DOHH2 (cell line): ENCODE results near the gene BTBD7.

Experiments used
- H3F3A ChIP-seq: fragments of 200-600 bp; sonication (generic), shearing (Covaris generic); 2 replicates; pipeline ENCODE4 v1.6.0; 2016; ENCODE audit warnings: antibody characterized with exemption, mild to moderate bottlenecking; ENCODE audit not compliant: control insufficient read depth, insufficient read depth
- H3K27ac ChIP-seq: fragments of 200-600 bp; sonication (generic); 2 replicates; pipeline ENCODE4 v1.5.1; 2014; ENCODE audit warnings: low read depth, mild to moderate bottlenecking, low read length, moderate library complexity
- H3K27me3 ChIP-seq: fragments of 200-600 bp; sonication (generic); 2 replicates; pipeline ENCODE4 v1.6.1; 2014; ENCODE audit warnings: mild to moderate bottlenecking, low read length, mixed read lengths; ENCODE audit not compliant: control insufficient read depth
- H3K36me3 ChIP-seq: fragments of 200-600 bp; sonication (generic); 2 replicates; pipeline ENCODE4 v1.6.1; 2014; ENCODE audit warnings: mild to moderate bottlenecking, low read length, moderate library complexity, mixed read lengths; ENCODE audit not compliant: control insufficient read depth
- H3K4me1 ChIP-seq: fragments of 200-600 bp; sonication (generic); 2 replicates; pipeline ENCODE4 v1.6.1; 2014; ENCODE audit warnings: mild to moderate bottlenecking, low read length, mixed read lengths; ENCODE audit not compliant: control insufficient read depth
- H3K4me2 ChIP-seq: fragments of 200-600 bp; sonication (generic); 2 replicates; pipeline ENCODE4 v1.6.0; 2014; ENCODE audit warnings: mild to moderate bottlenecking, low read length, moderate library complexity
- H3K4me3 ChIP-seq: fragments of 200-600 bp; sonication (generic); 2 replicates; pipeline ENCODE4 v1.5.1; 2014; ENCODE audit warnings: mild to moderate bottlenecking, low read length, mixed read lengths
- H3K79me2 ChIP-seq: fragments of 200-600 bp; sonication (generic); 2 replicates; pipeline ENCODE4 v1.6.1; 2014; ENCODE audit warnings: mild to moderate bottlenecking, low read length, mixed read lengths; ENCODE audit not compliant: control insufficient read depth
- H3K9me2 ChIP-seq: fragments of 200-600 bp; sonication (generic); replicated peaks from 2 replicates; pipeline ENCODE4 v1.6.1; 2014; ENCODE audit warnings: mild to moderate bottlenecking, low read length, mixed read lengths; ENCODE audit not compliant: control insufficient read depth
- H3K9me3 ChIP-seq: fragments of 200-600 bp; sonication (generic); 2 replicates; pipeline ENCODE4 v1.6.1; 2014; ENCODE audit warnings: antibody characterized with exemption, low read length, mixed read lengths; ENCODE audit not compliant: control insufficient read depth, insufficient read depth
- H4K20me1 ChIP-seq: fragments of 200-600 bp; sonication (generic); 2 replicates; pipeline ENCODE4 v1.6.0; 2014; ENCODE audit warnings: low read depth, mild to moderate bottlenecking, antibody characterized with exemption, low read length, moderate library complexity; ENCODE audit not compliant: control insufficient read depth, insufficient read depth
- EZH2phosphoT487 ChIP-seq: fragments of 200-600 bp; sonication (generic); IDR thresholded peaks from 2 replicates; pipeline ENCODE4 v1.6.1; 2017; ENCODE audit warnings: borderline replicate concordance, mild to moderate bottlenecking, antibody characterized with exemption, low read length, moderate library complexity, mixed read lengths
- TF ChIP-seq, protein P1 (sequence below): fragments of 200-600 bp; sonication (generic); IDR thresholded peaks from one replicate; pipeline ENCODE4 v1.5.1; 2014; ENCODE audit warnings: antibody characterized with exemption, mild to moderate bottlenecking, low read depth, low read length; ENCODE audit not compliant: poor library complexity, severe bottlenecking

BTBD7 gene

DNA sequence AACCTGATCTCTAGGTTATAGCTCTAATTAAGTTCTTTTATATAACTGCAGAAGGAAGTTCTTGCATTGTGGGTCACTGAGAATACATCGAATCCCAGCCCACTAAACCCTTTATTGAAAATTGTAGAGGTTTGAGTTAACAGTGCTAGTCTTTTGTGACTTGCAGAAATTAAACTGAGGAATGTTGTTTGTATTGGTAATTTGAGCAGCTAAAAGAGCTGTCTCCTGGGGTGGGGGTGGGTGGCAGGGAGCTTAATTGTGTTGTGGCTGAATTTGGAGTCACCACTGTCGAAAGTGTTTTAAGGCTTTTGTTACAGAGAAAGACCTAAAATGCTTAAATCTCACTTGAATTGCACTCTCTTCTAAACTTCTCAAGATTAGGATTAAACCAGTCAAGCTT lies 11.0 kb upstream of the BTBD7 start:
- Histone ChIP-seq H3K27me3 (no peaks in the 10 kb centered on the region), H3K36me3 (no peaks in the 10 kb centered on the region), H4K20me1 (no peaks in the 10 kb centered on the region), H3K4me2 (no peak overlapping the region), H3F3A (no peaks in the 10 kb centered on the region), H3K9me3 (peaks cover 9% of the 10 kb centered on the region), H3K9me2 (no peaks in the 10 kb centered on the region), H3K4me3 (no peak overlapping the region), H3K4me1 (no peaks in the 10 kb centered on the region), H3K79me2 (no peaks in the 10 kb centered on the region), H3K27ac (no peak overlapping the region)
- TF ChIP-seq, protein P1, sequence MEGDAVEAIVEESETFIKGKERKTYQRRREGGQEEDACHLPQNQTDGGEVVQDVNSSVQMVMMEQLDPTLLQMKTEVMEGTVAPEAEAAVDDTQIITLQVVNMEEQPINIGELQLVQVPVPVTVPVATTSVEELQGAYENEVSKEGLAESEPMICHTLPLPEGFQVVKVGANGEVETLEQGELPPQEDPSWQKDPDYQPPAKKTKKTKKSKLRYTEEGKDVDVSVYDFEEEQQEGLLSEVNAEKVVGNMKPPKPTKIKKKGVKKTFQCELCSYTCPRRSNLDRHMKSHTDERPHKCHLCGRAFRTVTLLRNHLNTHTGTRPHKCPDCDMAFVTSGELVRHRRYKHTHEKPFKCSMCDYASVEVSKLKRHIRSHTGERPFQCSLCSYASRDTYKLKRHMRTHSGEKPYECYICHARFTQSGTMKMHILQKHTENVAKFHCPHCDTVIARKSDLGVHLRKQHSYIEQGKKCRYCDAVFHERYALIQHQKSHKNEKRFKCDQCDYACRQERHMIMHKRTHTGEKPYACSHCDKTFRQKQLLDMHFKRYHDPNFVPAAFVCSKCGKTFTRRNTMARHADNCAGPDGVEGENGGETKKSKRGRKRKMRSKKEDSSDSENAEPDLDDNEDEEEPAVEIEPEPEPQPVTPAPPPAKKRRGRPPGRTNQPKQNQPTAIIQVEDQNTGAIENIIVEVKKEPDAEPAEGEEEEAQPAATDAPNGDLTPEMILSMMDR = no peak
- TF ChIP-seq EZH2phosphoT487 = no peak

DNA sequence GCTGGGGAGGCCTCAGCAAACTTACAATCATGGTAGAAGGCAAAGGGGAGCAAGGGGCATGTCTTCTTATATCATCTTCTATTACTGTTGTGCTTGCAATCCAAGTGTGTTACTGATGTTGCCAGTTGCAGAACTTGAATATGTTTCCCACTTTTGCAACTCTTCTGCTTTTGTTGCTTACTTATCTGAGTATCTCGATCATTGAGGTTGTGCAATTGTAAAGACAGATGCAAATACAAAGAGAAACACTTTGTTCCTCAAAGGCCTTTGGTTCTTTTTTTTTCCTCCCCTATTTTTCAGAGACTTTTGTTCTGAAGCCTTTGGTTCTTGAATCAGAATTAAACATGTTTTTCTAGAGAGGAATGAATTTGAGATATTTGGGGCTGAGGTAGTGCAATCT lies 10.4 kb upstream of the BTBD7 start:
- Histone ChIP-seq H4K20me1 (no peaks in the 10 kb centered on the region), H3K36me3 (no peaks in the 10 kb centered on the region), H3K4me3 (no peak overlapping the region), H3K27ac (no peak overlapping the region), H3K9me3 (peaks cover 9% of the 10 kb centered on the region), H3K4me1 (no peaks in the 10 kb centered on the region), H3F3A (no peaks in the 10 kb centered on the region), H3K79me2 (no peaks in the 10 kb centered on the region), H3K4me2 (no peak overlapping the region), H3K27me3 (no peaks in the 10 kb centered on the region), H3K9me2 (no peaks in the 10 kb centered on the region)
- TF ChIP-seq EZH2phosphoT487 = no peak
- TF ChIP-seq, protein P1 = no peak

DNA sequence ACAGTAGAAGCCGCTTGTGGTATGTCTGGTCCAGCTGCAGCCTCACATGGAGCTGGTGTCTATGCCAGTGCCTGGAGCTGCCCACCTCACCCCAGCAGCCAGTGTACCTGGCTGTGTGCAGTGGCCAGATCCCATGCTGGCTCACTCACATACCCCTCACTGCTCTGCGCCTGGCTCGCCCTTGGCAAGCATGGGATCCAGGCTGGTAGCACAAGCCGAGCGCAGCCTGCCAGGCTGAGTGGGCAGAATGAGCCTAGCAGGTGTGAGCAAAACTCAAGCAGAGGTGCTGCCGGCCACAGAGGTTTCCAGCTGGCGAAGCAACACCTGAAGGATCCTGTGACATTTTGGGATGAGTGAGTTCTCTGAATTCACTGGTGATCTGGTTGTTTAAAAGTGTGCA lies 5.0 kb upstream of the BTBD7 start:
- H3K4me3 ChIP-seq = no peak overlapping the region
- H3K9me2 ChIP-seq = no peaks in the 10 kb centered on the region; the same call in 1 of the 2 replicates
- peaks cover 11% of the 10 kb centered on the region for H3K4me1 ChIP-seq
- H3K36me3 ChIP-seq = no peaks in the 10 kb centered on the region
- H3K4me2 ChIP-seq = no peak overlapping the region
- no peaks in the 10 kb centered on the region for H4K20me1 ChIP-seq
- peaks cover 8% of the 10 kb centered on the region; the same call in 1 of the 2 replicates for H3F3A ChIP-seq
- no peak overlapping the region for H3K27ac ChIP-seq
- peaks cover 26% of the 10 kb centered on the region; the same call in 1 of the 2 replicates for H3K9me3 ChIP-seq
- H3K79me2 ChIP-seq = peaks cover 15% of the 10 kb centered on the region
- TF ChIP-seq, protein P1 = no peak
- TF ChIP-seq EZH2phosphoT487 = no peak
- no peaks in the 10 kb centered on the region for H3K27me3 ChIP-seq
